K562 (cell line): ENCODE measurements around the gene UBASH3A. TPM values are rescaled to one million over a fixed set of nuclear protein-coding genes. Genes with fewer than 3 reads are reported as not detected.

Source experiments
- ATAC-seq: fragments of 200-7000 bp; cut with Tn5 transposase; 3 replicates; pipeline ENCODE4 v1.9.1; 2020; ENCODE audit warnings: moderate library complexity
- BruUV-seq: library from RNA; stranded (reverse); fragments of 400-500 nt; replicated peaks from 2 replicates; lab custom pipeline; 2021; lab: Mats Ljungman, UMichigan
- CTCF ChIA-PET: fragments of 300-600 bp; formaldehyde crosslinking; extraction: SDS; loops from one replicate; lab custom pipeline; 2021; ENCODE audit warnings: low intra/inter-chr PET ratio; lab: Yijun Ruan, JAX
- POLR2A ChIA-PET: fragments of 300-600, 350-650 bp; sonication (Branson Sonifier 250); formaldehyde crosslinking; extraction: SDS; loops from one replicate; lab custom pipeline; 2021; ENCODE audit warnings: antibody characterized with exemption, inconsistent platforms; lab: Yijun Ruan, JAX
- DNase-seq, 4 experiments: peaks; one replicate each; pipeline versions ENCODE4 v3.0.0 to v3.0.0-alpha.2; 2011 to 2018; ENCODE audit warnings: low spot score in 3 of 4, mixed read lengths in 3 of 4; ENCODE audit errors: extremely low read depth in 1 of 4
- FAIRE-seq: peaks from 2 replicates; lab custom pipeline; 2011; peaks lifted over from hg19 to GRCh38; lab: Jason Lieb, UNC
- H2AFZ ChIP-seq: 2 replicates; pipeline ENCODE4 v1.6.0; 2011; ENCODE audit warnings: low read depth, low read length, control low read depth, inconsistent platforms
- H3K27ac ChIP-seq: fragments of 200-600 bp; 3 replicates; pipeline ENCODE4 v1.8.0; 2011; ENCODE audit warnings: low read depth, mild to moderate bottlenecking, control low read depth, inconsistent platforms, low read length, moderate library complexity, mixed read lengths; ENCODE audit errors: extremely low read depth
- H3K27me3 ChIP-seq, 2 experiments: fragments of 300-600 bp in 1 of 2; 2 replicates in 1 of 2; 3 replicates in 1 of 2; pipeline versions ENCODE4 v1.6.0 to v1.8.0; 2011; ENCODE audit warnings: inconsistent platforms in 2 of 2, low read length in 2 of 2, mild to moderate bottlenecking in 1 of 2, mixed read lengths in 1 of 2, moderate library complexity in 1 of 2; ENCODE audit not compliant: control insufficient read depth in 2 of 2, insufficient read depth in 2 of 2
- H3K36me3 ChIP-seq: fragments of 300-600 bp; 3 replicates; pipeline ENCODE4 v1.8.0; 2011; ENCODE audit warnings: mild to moderate bottlenecking, low read length, inconsistent platforms; ENCODE audit not compliant: control insufficient read depth, insufficient read depth
- H3K4me1 ChIP-seq, 2 experiments: fragments of 200-600 bp in 1 of 2; replicated peaks in 1 of 2; 2 replicates in 1 of 2; 3 replicates in 1 of 2; pipeline versions ENCODE4 v1.5.1 to v1.8.0; 2011; ENCODE audit warnings: inconsistent platforms in 2 of 2, low read length in 2 of 2, mild to moderate bottlenecking in 1 of 2, mixed read lengths in 1 of 2, moderate library complexity in 1 of 2; ENCODE audit not compliant: control insufficient read depth in 2 of 2, insufficient read depth in 2 of 2
- H3K4me2 ChIP-seq: 2 replicates; pipeline ENCODE4 v1.6.1; 2011; ENCODE audit warnings: low read length, control low read depth, inconsistent platforms, mixed read lengths; ENCODE audit not compliant: insufficient read depth
- H3K4me3 ChIP-seq: fragments of 200-600 bp; sonication (generic), shearing (Covaris generic); 2 replicates; pipeline ENCODE4 v1.5.1; 2016; ENCODE audit warnings: control low read depth, inconsistent platforms
- H3K79me2 ChIP-seq: fragments of 200-600 bp; 3 replicates; pipeline ENCODE4 v1.8.0; 2011; ENCODE audit warnings: low read length, inconsistent platforms; ENCODE audit not compliant: control insufficient read depth, insufficient read depth
- H3K9ac ChIP-seq, 2 experiments: 2 replicates each; pipeline versions ENCODE4 v1.6.0 to v1.6.1; 2011; ENCODE audit warnings: low read depth in 2 of 2, low read length in 2 of 2, control low read depth in 1 of 2, inconsistent platforms in 1 of 2, mild to moderate bottlenecking in 1 of 2, mixed read lengths in 1 of 2; ENCODE audit not compliant: insufficient read depth in 1 of 2
- H3K9me1 ChIP-seq: one replicate; pipeline ENCODE4 v1.6.0; 2011; ENCODE audit warnings: inconsistent platforms, mild to moderate bottlenecking, low read length, moderate library complexity; ENCODE audit not compliant: control insufficient read depth, insufficient read depth
- H3K9me3 ChIP-seq: replicated peaks from 2 replicates; pipeline ENCODE4 v1.5.1; 2011; ENCODE audit warnings: low read depth, low read length, inconsistent platforms; ENCODE audit not compliant: control insufficient read depth, insufficient read depth
- H4K20me1 ChIP-seq: replicated peaks from 2 replicates; pipeline ENCODE4 v1.6.1; 2011; ENCODE audit warnings: low read length, inconsistent platforms, mixed read lengths; ENCODE audit not compliant: control insufficient read depth, insufficient read depth
- ATF3 ChIP-seq, 2 experiments: fragments of 450-650 bp in 1 of 2; sonication (generic) in 1 of 2; formaldehyde crosslinking in 1 of 2; IDR thresholded peaks in 1 of 2; conservative IDR thresholded peaks in 1 of 2; 2 replicates each; pipeline versions ENCODE4 v1.6.1 to v1.8.1; 2016 to 2023; ENCODE audit warnings: mild to moderate bottlenecking in 2 of 2, moderate library complexity in 2 of 2, inconsistent platforms in 1 of 2, missing genetic modification reagents in 1 of 2
- ATF7 ChIP-seq: fragments of 450-650 bp; IDR thresholded peaks from 2 replicates; pipeline ENCODE4 v1.7.1; 2014; ENCODE audit warnings: mild to moderate bottlenecking, moderate library complexity
- CCNT2 ChIP-seq: IDR thresholded peaks from 2 replicates; pipeline ENCODE4 v1.6.1; 2011; ENCODE audit warnings: borderline replicate concordance, low read depth, mild to moderate bottlenecking, moderate library complexity, mixed read lengths, low read length; ENCODE audit not compliant: insufficient read length; ENCODE audit errors: extremely low read depth
- CEBPB ChIP-seq: fragments of 450-650 bp; IDR thresholded peaks from 2 replicates; pipeline ENCODE4 v1.6.1; 2016; ENCODE audit warnings: missing genetic modification characterization, missing compliant biosample characterization
- DEAF1 ChIP-seq: fragments of 450-650 bp; formaldehyde crosslinking; IDR thresholded peaks from 2 replicates; pipeline ENCODE4 v1.4.0; 2020; ENCODE audit warnings: mild to moderate bottlenecking, moderate library complexity
- HDAC3 ChIP-seq: fragments of 450-650 bp; IDR thresholded peaks from 2 replicates; pipeline ENCODE4 v1.6.1; 2018; ENCODE audit warnings: borderline replicate concordance, mild to moderate bottlenecking, moderate library complexity; ENCODE audit not compliant: partially characterized antibody
- HMG20A ChIP-seq: fragments of 450-650 bp; formaldehyde crosslinking; conservative IDR thresholded peaks from 2 replicates; pipeline ENCODE4 v1.4.0; 2020; ENCODE audit warnings: mild to moderate bottlenecking, mixed read lengths
- KHSRP ChIP-seq: fragments of 450-650 bp; IDR thresholded peaks from 2 replicates; pipeline ENCODE4 v1.6.1; 2017
- KLF10 ChIP-seq: fragments of 250-450 bp; sonication (Bioruptor Pico); IDR thresholded peaks from 2 replicates; pipeline ENCODE4 v1.6.1; 2021; ENCODE audit warnings: matching md5 sums
- MAFF ChIP-seq: IDR thresholded peaks from 2 replicates; pipeline ENCODE4 v1.6.1; 2012; ENCODE audit warnings: low read length, improper control_type of control experiment
- MAFG ChIP-seq: fragments of 450-650 bp; conservative IDR thresholded peaks from 2 replicates; pipeline ENCODE4 v1.6.1; 2016; ENCODE audit warnings: missing genetic modification characterization, missing compliant biosample characterization
- MAFK ChIP-seq: IDR thresholded peaks from 2 replicates; pipeline ENCODE4 v1.6.1; 2011; ENCODE audit warnings: low read length, improper control_type of control experiment
- RFX1 ChIP-seq: fragments of 450-650 bp; IDR thresholded peaks from 2 replicates; pipeline ENCODE4 v1.6.1; 2016; ENCODE audit warnings: mild to moderate bottlenecking, moderate library complexity
- XRCC5 ChIP-seq: fragments of 200-400 bp; formaldehyde crosslinking; IDR thresholded peaks from 2 replicates; pipeline ENCODE4 v1.6.1; 2017; ENCODE audit warnings: low read depth, mild to moderate bottlenecking, low read length
- ZC3H4 ChIP-seq: sonication (generic); formaldehyde crosslinking; IDR thresholded peaks from 2 replicates; pipeline ENCODE4 v1.9.0; 2021; ENCODE audit warnings: missing genetic modification reagents, borderline replicate concordance
- ZNF133 ChIP-seq: fragments of 250-450 bp; sonication (Bioruptor Pico); IDR thresholded peaks from 2 replicates; pipeline ENCODE4 v1.4.0; 2020; ENCODE audit warnings: mild to moderate bottlenecking
- ZNF316 ChIP-seq: fragments of 450-650 bp; IDR thresholded peaks from 2 replicates; pipeline ENCODE4 v1.6.1; 2016
- ZNF408 ChIP-seq: fragments of 250-450 bp; sonication (Bioruptor Pico); IDR thresholded peaks from 2 replicates; pipeline ENCODE4 v1.4.0; 2020; ENCODE audit warnings: low read depth, mild to moderate bottlenecking, moderate library complexity
- WGBS: fragments of 100-300 bp; shearing (Covaris generic); methylation state at CpG from one replicate; pipeline ENCODE4 v1.1.6; 2016; ENCODE audit warnings: low coverage, mixed read lengths; ENCODE audit not compliant: insufficient coverage; ENCODE audit errors: missing lambda C conversion rate; 5-methylcytosine and 5-hydroxymethylcytosine counted together
- in situ Hi-C: fragments of 300-500 bp; cut with MboI; formaldehyde crosslinking; loops from 4 replicates; pipeline ENCODE4 v1.15.0; 2018; ENCODE audit warnings: inconsistent platforms, mixed read lengths
- intact Hi-C: fragments of 100-400 bp; cut with micrococcal nuclease; formaldehyde crosslinking; loops from 2 replicates; pipeline ENCODE4 v1.14.2; 2022
- polyA plus RNA-seq, 8 experiments: library from polyadenylated mRNA; depleted of rRNA in 4 of 8; stranded (reverse) in 5 of 8; unstranded in 3 of 8; fragments of >200 nt; fragmentation: Nextera tagmentation in 2 of 8; fragmentation: Illumina TruSeq in 1 of 8; extraction: Ambion mirVana in 2 of 8; extraction: Trizol in 1 of 8; gene quantifications; 2 replicates each; pipeline versions ENCODE4 v1.2.1 to v1.2.3, GENCODE V29; 2011 to 2014; ENCODE audit warnings: inconsistent platforms in 1 of 8, missing spikeins in 1 of 8
- total RNA-seq, 7 experiments: library from RNA; depleted of rRNA in 6 of 7; stranded (reverse); fragments of >200 nt in 6 of 7; fragmentation: Illumina TruSeq in 2 of 7; extraction: Trizol in 2 of 7; gene quantifications; 2 replicates each; pipeline versions ENCODE4 v1.2.1 to v1.2.3, GENCODE V29; 2011 to 2021; ENCODE audit warnings: low replicate concordance in 1 of 7
- TF ChIP-seq, protein P1 (sequence below): conservative IDR thresholded peaks from 2 replicates; pipeline ENCODE4 v1.6.1; 2011; ENCODE audit warnings: low read depth, mild to moderate bottlenecking, low read length; ENCODE audit not compliant: control insufficient read depth

The UBASH3A gene
- total and polyA plus RNA-seq, 9 of the 15 experiments (the other 6 are each of a cell fraction or from before 2014, with no cell fraction given) = 0.23 to 1.8 (median 1.1) TPM

GRCh38 chr21:42455196-42455595 is 51.5 kb downstream of the UBASH3A start:
- H3K79me2 ChIP-seq = no peaks in the 10 kb centered on the region
- H3K27ac ChIP-seq = no peak overlapping the region
- H2AFZ ChIP-seq = no peak overlapping the region
- H3K9me1 ChIP-seq = no peaks in the 10 kb centered on the region
- peaks cover 6 to 43% of the 10 kb centered on the region in 2 experiments; a peak in 4 of 5 replicates for H3K27me3 ChIP-seq
- no peak for FAIRE-seq
- POLR2A ChIA-PET = interaction anchor here (0.7 kb wide), 1 partner anchor 80 kb away, joined by 3 read pairs; no protein-coding TSS in a partner anchor
- DNase-seq = no peak
- H3K9ac ChIP-seq = no peak overlapping the region
- no peak overlapping the region for H3K4me2 ChIP-seq
- H3K9me3 ChIP-seq = no peaks in the 10 kb centered on the region
- H3K4me1 ChIP-seq = peaks cover 0 to 6% of the 10 kb centered on the region in 2 experiments; a peak in 2 of 5 replicates
- H3K4me3 ChIP-seq = no peak overlapping the region
- intact Hi-C loops (loop anchor here (10.0 kb wide), 1 partner anchor 120 kb away; no protein-coding TSS in a partner anchor), in situ Hi-C loops (no loop called here)
- no TSS peak for BruUV-seq
- 11% methylated on average over 9 of the region's 9 CpGs for whole genome bisulfite sequencing
- CTCF ChIA-PET = interaction anchor here (0.6 kb wide), 1 partner anchor 293 kb away, joined by 3 read pairs; no protein-coding TSS in a partner anchor
- H3K36me3 ChIP-seq = no peaks in the 10 kb centered on the region
- no peak for ATAC-seq
- H4K20me1 ChIP-seq = no peaks in the 10 kb centered on the region
- TF ChIP-seq MAFK (peak; percentile 61), MAFF (peak; percentile 33; the same call in 1 of the 2 replicates), ATF7 (peak; percentile 43; the same call in 1 of the 2 replicates), DEAF1 (no peak), ZNF316 (peak; percentile 59), ZC3H4 (CRISPR knock-in tag) (no peak), ATF3 (IDR thresholded peaks at IDR 0.05) (peak; percentile 31), ATF3 (CRISPR knock-in tag; conservative IDR thresholded peaks at IDR 0.05) (no peak), MAFG (tag) (peak; percentile 49; the same call in 1 of the 2 replicates), KLF10 (CRISPR knock-in tag) (no peak), RFX1 (no peak), ZNF133 (no peak), KHSRP (no peak), ZNF408 (CRISPR knock-in tag) (no peak), CCNT2 (no peak), CEBPB (tag) (0 out of 2 replicates have a peak, but pooled peaks have one; percentile 20), HDAC3 (no peak), XRCC5 (no peak), HMG20A (no peak)
- TF ChIP-seq, protein P1, sequence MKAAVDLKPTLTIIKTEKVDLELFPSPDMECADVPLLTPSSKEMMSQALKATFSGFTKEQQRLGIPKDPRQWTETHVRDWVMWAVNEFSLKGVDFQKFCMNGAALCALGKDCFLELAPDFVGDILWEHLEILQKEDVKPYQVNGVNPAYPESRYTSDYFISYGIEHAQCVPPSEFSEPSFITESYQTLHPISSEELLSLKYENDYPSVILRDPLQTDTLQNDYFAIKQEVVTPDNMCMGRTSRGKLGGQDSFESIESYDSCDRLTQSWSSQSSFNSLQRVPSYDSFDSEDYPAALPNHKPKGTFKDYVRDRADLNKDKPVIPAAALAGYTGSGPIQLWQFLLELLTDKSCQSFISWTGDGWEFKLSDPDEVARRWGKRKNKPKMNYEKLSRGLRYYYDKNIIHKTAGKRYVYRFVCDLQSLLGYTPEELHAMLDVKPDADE = no peak
